Measurements from ENCODE around the gene LCE2D.

DNA sequence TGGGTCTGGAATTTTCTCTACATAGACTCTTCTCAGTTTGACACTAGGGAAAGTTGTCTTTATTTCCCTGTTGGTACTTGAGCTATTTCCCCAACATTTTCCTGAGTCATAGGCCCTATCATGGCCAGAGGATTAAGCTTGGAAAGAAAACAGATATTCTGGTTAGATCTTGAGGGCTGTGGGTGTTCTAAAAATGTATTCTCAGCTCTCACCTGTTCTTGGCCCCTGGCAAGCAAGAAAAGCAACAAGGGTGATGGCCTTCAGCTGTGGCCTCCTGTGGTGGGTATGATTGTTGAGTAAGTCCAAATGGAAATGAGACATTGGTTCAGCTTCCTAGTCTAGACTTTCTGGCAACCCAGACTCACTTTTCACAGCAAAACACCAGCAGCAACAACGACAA lies 22.8 kb upstream of the LCE2D start:
- TF ChIP-seq, protein P1, sequence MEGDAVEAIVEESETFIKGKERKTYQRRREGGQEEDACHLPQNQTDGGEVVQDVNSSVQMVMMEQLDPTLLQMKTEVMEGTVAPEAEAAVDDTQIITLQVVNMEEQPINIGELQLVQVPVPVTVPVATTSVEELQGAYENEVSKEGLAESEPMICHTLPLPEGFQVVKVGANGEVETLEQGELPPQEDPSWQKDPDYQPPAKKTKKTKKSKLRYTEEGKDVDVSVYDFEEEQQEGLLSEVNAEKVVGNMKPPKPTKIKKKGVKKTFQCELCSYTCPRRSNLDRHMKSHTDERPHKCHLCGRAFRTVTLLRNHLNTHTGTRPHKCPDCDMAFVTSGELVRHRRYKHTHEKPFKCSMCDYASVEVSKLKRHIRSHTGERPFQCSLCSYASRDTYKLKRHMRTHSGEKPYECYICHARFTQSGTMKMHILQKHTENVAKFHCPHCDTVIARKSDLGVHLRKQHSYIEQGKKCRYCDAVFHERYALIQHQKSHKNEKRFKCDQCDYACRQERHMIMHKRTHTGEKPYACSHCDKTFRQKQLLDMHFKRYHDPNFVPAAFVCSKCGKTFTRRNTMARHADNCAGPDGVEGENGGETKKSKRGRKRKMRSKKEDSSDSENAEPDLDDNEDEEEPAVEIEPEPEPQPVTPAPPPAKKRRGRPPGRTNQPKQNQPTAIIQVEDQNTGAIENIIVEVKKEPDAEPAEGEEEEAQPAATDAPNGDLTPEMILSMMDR (IDR thresholded peaks at IDR 0.05), result no peak
- TF ChIP-seq POLR2A (IDR thresholded peaks at IDR 0.05) (no peak), POLR2AphosphoS5 (IDR thresholded peaks at IDR 0.05) (no peak), EP300 (IDR thresholded peaks at IDR 0.05) (no peak)

Data from upper lobe of left lung (tissue), 4 donors.